Activated naive CD4-positive, alpha-beta T cell treated with anti-CD3 and anti-CD28 coated beads for 36 hours (primary cell): ENCODE measurements around the gene UNC79. TPM values are rescaled to one million over a fixed set of nuclear protein-coding genes. Genes with fewer than 3 reads are reported as not detected.
"Not testable (repeated sequence)": the region's sequence is repeated elsewhere in the genome, so short reads cannot be mapped to it uniquely, and the experiment has no call there.

ENCODE experiments used
- CTCF ChIA-PET: fragments of 350-600 bp; sonication (Branson Sonifier 250); formaldehyde crosslinking; loops from one replicate; lab custom pipeline; 2021; ENCODE audit warnings: antibody characterized with exemption; lab: Charles Lee
- DNase-seq: peaks from one replicate; pipeline ENCODE4 v3.0.0-alpha.2; 2020
- H3K27ac Mint-ChIP-seq: one replicate; pipeline ENCODE4 v1.8.0; 2021; ENCODE audit warnings: mild to moderate bottlenecking, mixed read lengths
- H3K27me3 Mint-ChIP-seq: one replicate; pipeline ENCODE4 v1.8.0; 2021; ENCODE audit warnings: low read depth, mixed read lengths
- H3K36me3 Mint-ChIP-seq: one replicate; pipeline ENCODE4 v1.8.0; 2021; ENCODE audit warnings: low read depth, mixed read lengths
- H3K4me1 Mint-ChIP-seq: one replicate; pipeline ENCODE4 v1.8.0; 2021; ENCODE audit warnings: low read depth, mixed read lengths
- H3K4me3 Mint-ChIP-seq: one replicate; pipeline ENCODE4 v1.8.0; 2021; ENCODE audit warnings: mild to moderate bottlenecking, moderate library complexity, mixed read lengths
- H3K9me3 Mint-ChIP-seq: one replicate; pipeline ENCODE4 v1.8.0; 2021; ENCODE audit warnings: mixed read lengths
- intact Hi-C: fragments of 100-400 bp; cut with micrococcal nuclease; formaldehyde crosslinking; loops from one replicate; pipeline ENCODE4 v1.15.1; 2023
- total RNA-seq, 2 experiments: library from RNA; stranded (reverse); gene quantifications; one replicate each; pipeline ENCODE4 v1.2.3, GENCODE V29; 2021

The UNC79 gene
- total RNA-seq: under 1 TPM; 0.02 to 0.07 TPM

DNA sequence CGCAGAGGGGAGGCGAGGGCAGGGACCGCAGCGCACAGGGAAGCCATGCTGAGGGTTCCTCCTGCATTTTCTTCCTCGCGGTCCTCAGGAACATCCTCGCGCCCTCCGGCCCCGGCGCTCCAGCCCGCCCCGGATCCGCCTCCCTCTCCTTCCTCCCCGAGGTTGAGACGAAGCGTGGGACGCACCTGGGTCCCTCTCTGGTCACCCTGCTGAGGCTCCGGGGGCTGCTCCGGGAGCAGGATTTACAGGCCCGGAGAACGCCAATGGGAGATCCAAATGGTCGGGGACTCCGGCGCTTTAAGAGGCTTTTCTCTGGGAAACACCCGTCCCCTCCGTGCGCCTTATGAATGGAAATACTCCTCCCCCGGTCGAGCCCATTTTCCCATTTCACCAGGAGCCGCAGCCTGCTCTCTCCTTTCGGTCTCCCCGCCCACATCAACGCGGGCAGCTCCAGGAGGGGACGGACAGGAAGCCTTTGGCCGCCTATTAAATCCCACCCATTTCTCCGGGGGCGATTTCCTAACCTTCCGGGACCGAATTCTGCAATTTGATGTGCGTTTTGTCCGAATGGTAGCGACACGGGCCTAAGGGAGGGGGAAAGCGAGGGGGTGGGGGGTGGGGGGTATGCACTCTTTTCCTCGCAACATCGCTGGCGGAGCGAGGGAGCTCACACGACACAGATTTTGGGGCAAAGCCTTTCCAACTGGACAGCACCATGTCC lies at the start of gene UNC79:
Gene UNC79 (plus strand): TSS at position 625 of the 721 bp plus-strand sequence. CDS start 91 bp downstream, at position 716.
- Mint-ChIP-seq H3K4me3 (no peak within 1 kb of the TSS), H3K27me3 (peaks cover 37% of the 10 kb centered on the region), H3K9me3 (peaks cover 14% of the 10 kb centered on the region), H3K27ac (no peak within 1 kb of the TSS), H3K4me1 (peaks cover 3% of the 10 kb centered on the region), H3K36me3 (peaks cover 3% of the 10 kb centered on the region)
- DNase-seq: no peak
- CTCF ChIA-PET: no interaction called here
- intact Hi-C loops: no loop called here

DNA sequence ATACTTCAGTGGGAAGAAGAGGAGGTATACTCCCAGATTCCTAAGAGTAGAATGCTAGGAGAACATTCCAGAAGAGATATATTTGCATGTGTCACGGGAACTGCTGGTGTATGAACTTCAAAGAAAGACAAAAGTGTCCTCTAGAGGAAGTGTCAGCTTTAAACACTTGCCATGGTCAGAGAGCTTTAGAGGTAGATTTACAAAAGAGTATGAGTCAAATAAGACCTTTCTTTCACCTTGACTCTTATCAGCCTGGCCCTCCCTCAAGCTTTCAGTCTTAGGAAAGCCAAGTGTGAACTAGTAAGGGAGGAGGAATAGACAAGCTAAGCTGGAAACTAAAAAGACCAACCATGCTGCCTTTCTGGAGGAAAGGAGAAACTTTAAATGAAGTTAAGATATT lies 49.1 kb upstream of the UNC79 start:
- CTCF ChIA-PET: no interaction called here

GRCh38 chr14:93384256-93384655 lies 46.5 kb upstream of the UNC79 start:
- H3K9me3 Mint-ChIP-seq, CTCF ChIA-PET, intact Hi-C loops, DNase-seq, H3K36me3 Mint-ChIP-seq, H3K4me3 Mint-ChIP-seq, H3K27ac Mint-ChIP-seq, H3K4me1 Mint-ChIP-seq: not testable (repeated sequence)
- H3K27me3 Mint-ChIP-seq: peaks cover 21% of the 10 kb centered on the region

More for the DNA sequence above, 49.1 kb upstream of the UNC79 start:
- Mint-ChIP-seq H3K27ac (no peak overlapping the region), H3K27me3 (peaks cover 18% of the 10 kb centered on the region), H3K9me3 (no peaks in the 10 kb centered on the region), H3K4me3 (no peak overlapping the region), H3K4me1 (no peaks in the 10 kb centered on the region), H3K36me3 (no peaks in the 10 kb centered on the region)
- no peak for DNase-seq
- intact Hi-C loops: no loop called here

DNA sequence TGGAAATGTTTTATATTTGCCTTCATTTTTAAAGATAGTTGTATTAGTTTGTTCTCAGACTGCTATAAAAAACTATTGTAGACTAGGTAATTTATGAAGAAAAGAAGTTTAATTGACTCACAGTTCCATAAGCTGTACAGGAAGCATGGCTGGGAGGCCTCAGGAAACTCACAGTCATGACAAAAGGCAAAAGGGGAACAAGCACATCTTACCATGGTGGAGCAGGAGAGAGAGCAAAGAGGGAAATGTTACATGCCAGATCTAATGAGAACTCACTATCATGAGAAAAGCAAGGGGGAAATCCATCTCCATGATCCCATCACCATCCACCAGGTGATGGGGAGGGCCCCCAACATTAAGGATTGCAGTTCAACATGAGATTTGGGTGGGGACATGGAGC lies 35.5 kb upstream of the UNC79 start:
- H3K36me3 Mint-ChIP-seq: peaks cover 2% of the 10 kb centered on the region
- no peaks in the 10 kb centered on the region for H3K4me1 Mint-ChIP-seq
- H3K27me3 Mint-ChIP-seq: peaks cover 31% of the 10 kb centered on the region
- CTCF ChIA-PET: no interaction called here
- no peak overlapping the region for H3K4me3 Mint-ChIP-seq
- intact Hi-C loops: no loop called here
- no peak for DNase-seq
- H3K27ac Mint-ChIP-seq: no peak overlapping the region
- peaks cover 11% of the 10 kb centered on the region for H3K9me3 Mint-ChIP-seq

DNA sequence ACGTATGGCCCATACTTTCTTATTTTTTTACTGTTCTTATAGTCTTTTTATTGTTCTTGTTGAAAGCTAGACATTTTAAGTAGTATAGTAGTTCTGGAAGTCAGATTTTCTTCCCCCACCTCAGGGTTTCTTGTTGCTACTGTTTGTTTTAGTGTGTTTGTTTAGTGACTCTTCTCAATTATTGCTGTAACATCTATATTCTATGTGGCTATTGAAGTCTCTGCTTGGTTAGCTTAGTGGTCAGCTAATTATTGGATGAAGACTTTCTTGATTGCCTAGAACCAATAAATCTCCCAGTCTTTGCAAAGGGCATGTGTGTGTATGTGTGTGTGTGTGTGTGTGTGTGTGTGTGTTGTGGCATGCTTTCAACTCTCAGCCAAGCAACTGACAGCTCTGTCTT lies 34.3 kb upstream of the UNC79 start:
- CTCF ChIA-PET: interaction anchor here (0.7 kb wide), 1 partner anchor 108 kb away, joined by 3 read pairs; no protein-coding TSS in a partner anchor
- no peak overlapping the region for H3K27ac Mint-ChIP-seq
- H3K4me1 Mint-ChIP-seq: no peaks in the 10 kb centered on the region
- H3K4me3 Mint-ChIP-seq: no peak overlapping the region
- intact Hi-C loops: no loop called here
- H3K27me3 Mint-ChIP-seq: peaks cover 37% of the 10 kb centered on the region
- H3K36me3 Mint-ChIP-seq: peaks cover 2% of the 10 kb centered on the region
- DNase-seq: no peak
- H3K9me3 Mint-ChIP-seq: peaks cover 11% of the 10 kb centered on the region

DNA sequence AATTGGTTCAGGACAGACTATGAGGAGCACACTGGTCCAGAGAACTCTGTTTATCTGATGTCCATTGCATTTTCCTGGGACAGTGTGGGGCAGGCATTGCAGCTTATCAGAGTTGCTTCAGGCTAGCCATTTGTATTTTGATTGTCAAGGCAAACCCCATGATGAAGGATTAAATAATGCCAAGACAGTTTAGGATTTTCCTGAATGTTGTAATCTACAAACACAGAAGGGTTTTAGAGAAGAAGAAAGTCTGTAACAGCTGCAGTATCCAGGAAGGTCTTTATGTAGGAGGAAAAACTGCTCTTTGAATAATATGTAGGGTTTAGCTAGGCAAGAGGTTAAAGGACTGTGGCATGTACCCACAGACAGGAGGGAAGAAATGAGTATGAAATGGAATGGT lies 32.2 kb upstream of the UNC79 start:
- peaks cover 2% of the 10 kb centered on the region for H3K36me3 Mint-ChIP-seq
- no peaks in the 10 kb centered on the region for H3K4me1 Mint-ChIP-seq
- H3K27me3 Mint-ChIP-seq: peaks cover 41% of the 10 kb centered on the region
- CTCF ChIA-PET: no interaction called here
- intact Hi-C loops: no loop called here
- H3K4me3 Mint-ChIP-seq: no peak overlapping the region
- H3K9me3 Mint-ChIP-seq: peaks cover 11% of the 10 kb centered on the region
- DNase-seq: no peak
- H3K27ac Mint-ChIP-seq: no peak overlapping the region

DNA sequence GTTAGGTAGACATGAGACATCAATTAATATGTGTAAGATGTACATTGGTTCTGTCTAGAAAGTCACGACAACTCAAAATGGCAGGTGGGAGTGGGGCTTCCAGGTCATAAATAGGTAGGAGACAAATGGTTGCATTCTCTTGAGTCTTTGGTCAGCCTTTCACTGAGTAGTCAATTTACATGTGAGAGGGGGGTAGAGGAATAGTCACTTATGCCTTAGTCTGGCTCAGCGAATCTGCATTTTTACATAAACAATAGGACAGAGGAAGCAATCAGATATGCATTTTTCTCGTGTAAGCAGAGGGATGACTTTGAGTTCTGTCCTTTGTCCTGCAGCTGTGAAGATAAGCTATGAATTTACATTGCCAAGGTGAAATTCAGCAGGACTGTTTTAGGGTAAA lies 27.8 kb upstream of the UNC79 start:
- H3K4me1 Mint-ChIP-seq: no peaks in the 10 kb centered on the region
- peaks cover 31% of the 10 kb centered on the region for H3K27me3 Mint-ChIP-seq
- no peak overlapping the region for H3K4me3 Mint-ChIP-seq
- no peak overlapping the region for H3K27ac Mint-ChIP-seq
- intact Hi-C loops: no loop called here
- H3K36me3 Mint-ChIP-seq: no peaks in the 10 kb centered on the region
- CTCF ChIA-PET: no interaction called here
- H3K9me3 Mint-ChIP-seq: no peaks in the 10 kb centered on the region
- DNase-seq: no peak

- H3K4me3 Mint-ChIP-seq: no peak overlapping the region
- no peaks in the 10 kb centered on the region for H3K4me1 Mint-ChIP-seq
- CTCF ChIA-PET: no interaction called here
- peaks cover 5% of the 10 kb centered on the region for H3K9me3 Mint-ChIP-seq
- intact Hi-C loops: no loop called here
- no peak for DNase-seq
- no peaks in the 10 kb centered on the region for H3K27me3 Mint-ChIP-seq
- H3K27ac Mint-ChIP-seq: no peak overlapping the region
- H3K36me3 Mint-ChIP-seq: no peaks in the 10 kb centered on the region
Observed at GRCh38 chr14:93410021-93410420, 20.7 kb upstream of the UNC79 start.

GRCh38 chr14:93410893-93411292 lies 19.8 kb upstream of the UNC79 start:
- intact Hi-C loops: no loop called here
- Mint-ChIP-seq H3K27me3 (no peaks in the 10 kb centered on the region), H3K36me3 (no peaks in the 10 kb centered on the region), H3K9me3 (peaks cover 5% of the 10 kb centered on the region), H3K27ac (no peak overlapping the region), H3K4me1 (no peaks in the 10 kb centered on the region), H3K4me3 (no peak overlapping the region)
- DNase-seq: no peak
- CTCF ChIA-PET: no interaction called here

DNA sequence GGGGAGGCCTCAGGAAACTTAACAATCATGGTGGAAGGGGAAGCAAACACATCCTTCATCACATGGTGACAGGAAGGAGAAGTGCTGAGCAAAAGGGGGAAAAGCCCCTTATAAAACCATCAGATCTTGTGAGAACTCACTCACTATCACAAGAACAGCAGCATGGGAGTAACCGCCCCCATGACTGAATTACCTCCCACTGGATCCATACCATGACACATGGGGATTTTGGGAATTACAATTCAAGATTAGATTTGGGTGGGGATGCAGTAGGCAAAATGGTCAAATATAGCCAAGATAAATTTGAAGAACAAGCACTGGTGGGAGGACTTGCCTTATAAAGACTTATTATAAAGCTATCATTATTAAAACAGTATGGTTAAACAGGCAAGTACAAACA lies 5.6 kb upstream of the UNC79 start:
- H3K4me3 Mint-ChIP-seq, H3K36me3 Mint-ChIP-seq, H3K27ac Mint-ChIP-seq, H3K4me1 Mint-ChIP-seq, H3K27me3 Mint-ChIP-seq, DNase-seq, intact Hi-C loops, CTCF ChIA-PET: not testable (repeated sequence)
- H3K9me3 Mint-ChIP-seq: peaks cover 24% of the 10 kb centered on the region

- CTCF ChIA-PET: no interaction called here
- Mint-ChIP-seq H3K4me1 (peaks cover 3% of the 10 kb centered on the region), H3K27me3 (peaks cover 16% of the 10 kb centered on the region), H3K4me3 (no peak overlapping the region), H3K27ac (no peak overlapping the region), H3K9me3 (peaks cover 24% of the 10 kb centered on the region), H3K36me3 (peaks cover 3% of the 10 kb centered on the region)
- intact Hi-C loops: no loop called here
- no peak for DNase-seq
Observed at GRCh38 chr14:93426750-93427149, 4.0 kb upstream of the UNC79 start.

GRCh38 chr14:93431036-93431670 lies 414 bp downstream of the UNC79 start:
- intact Hi-C loops: no loop called here
- CTCF ChIA-PET: no interaction called here
- H3K4me3 Mint-ChIP-seq: no peak overlapping the region
- H3K27me3 Mint-ChIP-seq: peaks cover 37% of the 10 kb centered on the region
- peaks cover 10% of the 10 kb centered on the region for H3K9me3 Mint-ChIP-seq
- DNase-seq: peak; percentile 10
- H3K36me3 Mint-ChIP-seq: peaks cover 3% of the 10 kb centered on the region
- peaks cover 3% of the 10 kb centered on the region for H3K4me1 Mint-ChIP-seq
- H3K27ac Mint-ChIP-seq: no peak overlapping the region

- no peaks in the 10 kb centered on the region for H3K9me3 Mint-ChIP-seq
- no peak overlapping the region for H3K27ac Mint-ChIP-seq
- intact Hi-C loops: no loop called here
- no peaks in the 10 kb centered on the region for H3K4me1 Mint-ChIP-seq
- H3K4me3 Mint-ChIP-seq: no peak overlapping the region
- CTCF ChIA-PET: no interaction called here
- peaks cover 13% of the 10 kb centered on the region for H3K27me3 Mint-ChIP-seq
- H3K36me3 Mint-ChIP-seq: no peaks in the 10 kb centered on the region
- DNase-seq: no peak
Observed at GRCh38 chr14:93454224-93454623, 23.5 kb downstream of the UNC79 start.
